HG03025 (cell line): Measurements from ENCODE around the gene ADARB2.

Experiments
- ATAC-seq: cut with Tn5 transposase; IDR thresholded peaks from one replicate; pipeline ENCODE4 v1.9.1; 2021; ENCODE audit warnings: mild to moderate bottlenecking, moderate library complexity; ENCODE audit not compliant: unreplicated experiment, low FRiP score

ADARB2 gene

GRCh38 chr10:1290071-1290471, 447.3 kb downstream of the ADARB2 start:
- ATAC-seq, result no peak

- ATAC-seq, result no peak
Measured at GRCh38 chr10:1289591-1289990, 447.7 kb downstream of the ADARB2 start.

GRCh38 chr10:1287971-1288401, 449.3 kb downstream of the ADARB2 start:
- no peak for ATAC-seq

GRCh38 chr10:1287487-1287886, 449.8 kb downstream of the ADARB2 start:
- ATAC-seq, result no peak

GRCh38 chr10:1284076-1284475, 453.2 kb downstream of the ADARB2 start:
- no peak for ATAC-seq

- ATAC-seq, result no peak
Measured at GRCh38 chr10:1281405-1281782, 455.9 kb downstream of the ADARB2 start.

GRCh38 chr10:1280466-1281404, 456.6 kb downstream of the ADARB2 start:
- ATAC-seq, result no peak

- ATAC-seq, result no peak
Measured at GRCh38 chr10:1278306-1278705, 459.0 kb downstream of the ADARB2 start.

GRCh38 chr10:1274701-1275544, 462.4 kb downstream of the ADARB2 start:
- no peak for ATAC-seq

- no peak for ATAC-seq
Measured at GRCh38 chr10:1274111-1274661, 463.1 kb downstream of the ADARB2 start.

- ATAC-seq, result no peak
Measured at GRCh38 chr10:1273372-1274105, 463.8 kb downstream of the ADARB2 start.

GRCh38 chr10:1272777-1273161, 464.6 kb downstream of the ADARB2 start:
- ATAC-seq, result no peak

- no peak for ATAC-seq
Measured at GRCh38 chr10:1272079-1272776, 465.1 kb downstream of the ADARB2 start.

GRCh38 chr10:1270906-1271305, 466.4 kb downstream of the ADARB2 start:
- ATAC-seq, result no peak

GRCh38 chr10:1270490-1270889, 466.8 kb downstream of the ADARB2 start:
- no peak for ATAC-seq

GRCh38 chr10:1268831-1269230, 468.5 kb downstream of the ADARB2 start:
- no peak for ATAC-seq

GRCh38 chr10:1267568-1267967, 469.8 kb downstream of the ADARB2 start:
- ATAC-seq, result no peak

- no peak for ATAC-seq
Measured at GRCh38 chr10:1267148-1267547, 470.2 kb downstream of the ADARB2 start.

GRCh38 chr10:1266033-1266802, 471.1 kb downstream of the ADARB2 start:
- ATAC-seq, result no peak
